ENCODE measurements around the gene SEMA3E. TPM values are rescaled to one million over a fixed set of nuclear protein-coding genes. Genes with fewer than 3 reads are reported as not detected.

Gene SEMA3E
- total and polyA plus RNA-seq, 10 of the 15 experiments (the other 5 are each of a cell fraction or from before 2014, with no cell fraction given) = 0.08 to 2.0 (median 0.82) TPM

- no peak overlapping the region for H3K9ac ChIP-seq (ENCODE audit: control insufficient read depth, insufficient read depth, low read length)
- H4K20me1 ChIP-seq (ENCODE audit: control insufficient read depth, insufficient read depth) = no peaks in the 10 kb centered on the region
- no peak overlapping the region for H2AFZ ChIP-seq (ENCODE audit: control insufficient read depth, low read depth, low read length)
- intact Hi-C loops (cut with micrococcal nuclease; ENCODE audit: unreplicated experiment) (no loop called here), in situ Hi-C loops (cut with MboI) (no loop called here)
- WGBS (ENCODE audit: insufficient coverage, insufficient replicate concordance, low lambda C conversion rate, missing lambda C conversion rate) = 0% methylated on average over 1 of the region's 1 CpG
- no peaks in the 10 kb centered on the region for H3K27me3 ChIP-seq (replicated peaks in 1 of 2; ENCODE audit: control insufficient read depth in 2 of 2, insufficient read depth in 2 of 2, low read length in 1 of 2)
- CTCF ChIA-PET = interaction anchor here (1.5 kb wide), 1 partner anchor 13 kb away, joined by 3 read pairs; no protein-coding TSS in a partner anchor
- no peak for DNase-seq (ENCODE audit: low read depth, low spot score)
- no peaks in the 10 kb centered on the region; the same call in 1 of the 2 replicates for H3K4me1 ChIP-seq (ENCODE audit: control insufficient read depth, insufficient read depth, low read length)
- H3K79me2 ChIP-seq (ENCODE audit: control insufficient read depth, insufficient read depth, low read length) = no peaks in the 10 kb centered on the region
- no TSS peak for BruUV-seq (replicated peaks)
- H3K27ac ChIP-seq (ENCODE audit: control insufficient read depth, insufficient read depth) = no peak overlapping the region
- no peak for FAIRE-seq
- RAD21 ChIA-PET (ENCODE audit: unreplicated experiment) = no interaction called here
- no peaks in the 10 kb centered on the region for H3K36me3 ChIP-seq (ENCODE audit: control insufficient read depth in 2 of 2, insufficient read depth in 2 of 2, low read length in 1 of 2)
- SMC1A ChIA-PET (ENCODE audit: uncharacterized antibody, unreplicated experiment) = interaction anchor here (1.0 kb wide), 2 partner anchors 41 to 60 kb away, joined by 3 read pairs; no protein-coding TSS in a partner anchor
- no peaks in the 10 kb centered on the region for H3K9me3 ChIP-seq (replicated peaks; ENCODE audit: control insufficient read depth, insufficient read depth, low read length)
- H3K4me2 ChIP-seq (ENCODE audit: control insufficient read depth, insufficient read depth) = no peak overlapping the region
- no peak for ATAC-seq
- POLR2A ChIA-PET = interaction anchor here (0.5 to 1.4 kb wide), 2 partner anchors 12 to 44 kb away, joined by 3 read pairs; no protein-coding TSS in a partner anchor
- no peak overlapping the region for H3K4me3 ChIP-seq
- TF ChIP-seq SREBF1 (IDR thresholded peaks at IDR 0.05; ENCODE audit: low read length) (no peak), RUNX3 (IDR thresholded peaks at IDR 0.05; ENCODE audit: low read length) (no peak), ASH2L (IDR thresholded peaks at IDR 0.05; ENCODE audit: borderline replicate concordance, low read depth) (no peak), E4F1 (IDR thresholded peaks at IDR 0.05; ENCODE audit: borderline replicate concordance, partially characterized antibody) (no peak), PAX5 (IDR thresholded peaks at IDR 0.05; ENCODE audit: borderline replicate concordance, low read depth, low read length) (no peak), NFIC (IDR thresholded peaks at IDR 0.05; ENCODE audit: low read depth, low read length) (no peak), POLR2AphosphoS2 (IDR thresholded peaks at IDR 0.05; ENCODE audit: low read depth, low read length) (no peak), NBN (IDR thresholded peaks at IDR 0.05) (no peak), SMAD5 (IDR thresholded peaks at IDR 0.05; ENCODE audit: low read depth) (no peak), TCF7 (IDR thresholded peaks at IDR 0.05; ENCODE audit: borderline replicate concordance) (no peak), SIX5 (IDR thresholded peaks at IDR 0.05; ENCODE audit: low read depth, low read length, severe bottlenecking) (no peak), CBFB (IDR thresholded peaks at IDR 0.05; ENCODE audit: low read depth) (no peak), SMC3 (IDR thresholded peaks at IDR 0.05; ENCODE audit: borderline replicate concordance, low read length) (no peak), BMI1 (IDR thresholded peaks at IDR 0.05; ENCODE audit: borderline replicate concordance) (no peak)
- TF ChIP-seq, protein P1, sequence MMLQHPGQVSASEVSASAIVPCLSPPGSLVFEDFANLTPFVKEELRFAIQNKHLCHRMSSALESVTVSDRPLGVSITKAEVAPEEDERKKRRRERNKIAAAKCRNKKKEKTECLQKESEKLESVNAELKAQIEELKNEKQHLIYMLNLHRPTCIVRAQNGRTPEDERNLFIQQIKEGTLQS (IDR thresholded peaks at IDR 0.05; ENCODE audit: borderline replicate concordance, extremely low read depth, low read depth, low read length) = no peak
- TF ChIP-seq, protein P2, sequence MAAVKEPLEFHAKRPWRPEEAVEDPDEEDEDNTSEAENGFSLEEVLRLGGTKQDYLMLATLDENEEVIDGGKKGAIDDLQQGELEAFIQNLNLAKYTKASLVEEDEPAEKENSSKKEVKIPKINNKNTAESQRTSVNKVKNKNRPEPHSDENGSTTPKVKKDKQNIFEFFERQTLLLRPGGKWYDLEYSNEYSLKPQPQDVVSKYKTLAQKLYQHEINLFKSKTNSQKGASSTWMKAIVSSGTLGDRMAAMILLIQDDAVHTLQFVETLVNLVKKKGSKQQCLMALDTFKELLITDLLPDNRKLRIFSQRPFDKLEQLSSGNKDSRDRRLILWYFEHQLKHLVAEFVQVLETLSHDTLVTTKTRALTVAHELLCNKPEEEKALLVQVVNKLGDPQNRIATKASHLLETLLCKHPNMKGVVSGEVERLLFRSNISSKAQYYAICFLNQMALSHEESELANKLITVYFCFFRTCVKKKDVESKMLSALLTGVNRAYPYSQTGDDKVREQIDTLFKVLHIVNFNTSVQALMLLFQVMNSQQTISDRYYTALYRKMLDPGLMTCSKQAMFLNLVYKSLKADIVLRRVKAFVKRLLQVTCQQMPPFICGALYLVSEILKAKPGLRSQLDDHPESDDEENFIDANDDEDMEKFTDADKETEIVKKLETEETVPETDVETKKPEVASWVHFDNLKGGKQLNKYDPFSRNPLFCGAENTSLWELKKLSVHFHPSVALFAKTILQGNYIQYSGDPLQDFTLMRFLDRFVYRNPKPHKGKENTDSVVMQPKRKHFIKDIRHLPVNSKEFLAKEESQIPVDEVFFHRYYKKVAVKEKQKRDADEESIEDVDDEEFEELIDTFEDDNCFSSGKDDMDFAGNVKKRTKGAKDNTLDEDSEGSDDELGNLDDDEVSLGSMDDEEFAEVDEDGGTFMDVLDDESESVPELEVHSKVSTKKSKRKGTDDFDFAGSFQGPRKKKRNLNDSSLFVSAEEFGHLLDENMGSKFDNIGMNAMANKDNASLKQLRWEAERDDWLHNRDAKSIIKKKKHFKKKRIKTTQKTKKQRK (IDR thresholded peaks at IDR 0.05; ENCODE audit: low read depth, low read length) = no peak
- TF ChIP-seq, protein P3, sequence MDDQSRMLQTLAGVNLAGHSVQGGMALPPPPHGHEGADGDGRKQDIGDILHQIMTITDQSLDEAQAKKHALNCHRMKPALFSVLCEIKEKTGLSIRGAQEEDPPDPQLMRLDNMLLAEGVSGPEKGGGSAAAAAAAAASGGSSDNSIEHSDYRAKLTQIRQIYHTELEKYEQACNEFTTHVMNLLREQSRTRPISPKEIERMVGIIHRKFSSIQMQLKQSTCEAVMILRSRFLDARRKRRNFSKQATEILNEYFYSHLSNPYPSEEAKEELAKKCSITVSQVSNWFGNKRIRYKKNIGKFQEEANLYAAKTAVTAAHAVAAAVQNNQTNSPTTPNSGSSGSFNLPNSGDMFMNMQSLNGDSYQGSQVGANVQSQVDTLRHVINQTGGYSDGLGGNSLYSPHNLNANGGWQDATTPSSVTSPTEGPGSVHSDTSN (IDR thresholded peaks at IDR 0.05; ENCODE audit: insufficient replicate concordance, low read depth, low read length) = no peak
Observed at GRCh38 chr7:83484826-83485225, 164.1 kb downstream of the SEMA3E start.

Measured in GM12878 (cell line).